Trophoblast cell (in vitro differentiated cells and primary cell): ENCODE measurements around the gene FAAH2.

Experiments used
- DNase-seq, 2 donors: peaks; one replicate each; pipeline ENCODE4 v3.0.0-alpha.2; 2016
- H2AFZ ChIP-seq: 2 replicates; pipeline ENCODE4 v1.6.1; 2013; ENCODE audit warnings: low read length, moderate library complexity, mild to moderate bottlenecking; ENCODE audit not compliant: insufficient read depth, poor library complexity
- H2AK5ac ChIP-seq: 2 replicates; pipeline ENCODE4 v1.6.1; 2013; ENCODE audit warnings: mild to moderate bottlenecking, low read length
- H2BK120ac ChIP-seq: 2 replicates; pipeline ENCODE4 v1.6.1; 2013; ENCODE audit warnings: low read length, mild to moderate bottlenecking, moderate library complexity; ENCODE audit not compliant: insufficient read depth, poor library complexity
- H2BK12ac ChIP-seq: 2 replicates; pipeline ENCODE4 v1.6.1; 2013; ENCODE audit warnings: mild to moderate bottlenecking, low read length, moderate library complexity
- H2BK5ac ChIP-seq: 2 replicates; pipeline ENCODE4 v1.6.1; 2013; ENCODE audit warnings: low read length, low read depth, moderate library complexity, mild to moderate bottlenecking; ENCODE audit not compliant: poor library complexity
- H3K14ac ChIP-seq: 2 replicates; pipeline ENCODE4 v1.6.1; 2013; ENCODE audit warnings: mild to moderate bottlenecking, low read length
- H3K18ac ChIP-seq: 2 replicates; pipeline ENCODE4 v1.6.1; 2013; ENCODE audit warnings: mild to moderate bottlenecking, low read length
- H3K23ac ChIP-seq: 2 replicates; pipeline ENCODE4 v1.6.1; 2013; ENCODE audit warnings: low read length
- H3K27ac ChIP-seq: 2 replicates; pipeline ENCODE4 v1.5.1; 2013; ENCODE audit warnings: low read depth, mild to moderate bottlenecking, inconsistent platforms, low read length, moderate library complexity
- H3K27me3 ChIP-seq: 2 replicates; pipeline ENCODE4 v1.6.1; 2013; ENCODE audit warnings: inconsistent platforms, mild to moderate bottlenecking, low read length, moderate library complexity; ENCODE audit not compliant: insufficient read depth
- H3K36me3 ChIP-seq, 2 experiments: 1 replicate in 1 of 2; 2 replicates in 1 of 2; pipeline ENCODE4 v1.6.1; 2013; ENCODE audit warnings: low read length in 2 of 2, mild to moderate bottlenecking in 2 of 2, moderate library complexity in 1 of 2; ENCODE audit not compliant: insufficient read depth in 2 of 2, control insufficient read depth in 1 of 2
- H3K4ac ChIP-seq: 2 replicates; pipeline ENCODE4 v1.6.1; 2013; ENCODE audit warnings: low read depth, mild to moderate bottlenecking, low read length, moderate library complexity
- H3K4me1 ChIP-seq, 2 experiments: 1 replicate in 1 of 2; 2 replicates in 1 of 2; pipeline ENCODE4 v1.6.1; 2013; ENCODE audit warnings: low read length in 2 of 2, mild to moderate bottlenecking in 2 of 2, moderate library complexity in 1 of 2; ENCODE audit not compliant: insufficient read depth in 2 of 2, control insufficient read depth in 1 of 2
- H3K4me2 ChIP-seq: 2 replicates; pipeline ENCODE4 v1.6.1; 2013; ENCODE audit warnings: inconsistent platforms, mild to moderate bottlenecking, low read length, moderate library complexity
- H3K4me3 ChIP-seq: 2 replicates; pipeline ENCODE4 v1.5.1; 2013; ENCODE audit warnings: mild to moderate bottlenecking, low read depth, low read length, inconsistent platforms
- H3K79me1 ChIP-seq: one replicate; pipeline ENCODE4 v1.6.1; 2013; ENCODE audit warnings: low read length
- H3K79me2 ChIP-seq: 2 replicates; pipeline ENCODE4 v1.6.1; 2013; ENCODE audit warnings: low read length, mild to moderate bottlenecking; ENCODE audit not compliant: control insufficient read depth, insufficient read depth, poor library complexity
- H3K9ac ChIP-seq: 2 replicates; pipeline ENCODE4 v1.6.1; 2013; ENCODE audit warnings: mild to moderate bottlenecking, low read length
- H3K9me3 ChIP-seq: 2 replicates; pipeline ENCODE4 v1.6.1; 2013; ENCODE audit warnings: low read depth, mild to moderate bottlenecking, control low read depth, inconsistent platforms, low read length; ENCODE audit not compliant: insufficient read depth
- H4K12ac ChIP-seq: 2 replicates; pipeline ENCODE4 v1.6.1; 2013; ENCODE audit warnings: low read depth, mild to moderate bottlenecking, low read length, moderate library complexity
- H4K8ac ChIP-seq: 2 replicates; pipeline ENCODE4 v1.6.1; 2013; ENCODE audit warnings: low read depth, mild to moderate bottlenecking, low read length, moderate library complexity
- H4K91ac ChIP-seq: one replicate; pipeline ENCODE4 v1.6.1; 2013; ENCODE audit warnings: low read depth, mild to moderate bottlenecking, low read length, moderate library complexity
- WGBS: extraction: QIAGEN DNeasy Blood & Tissue Kit; methylation state at CpG from one replicate; pipeline ENCODE4 v1.1.7; 2013; ENCODE audit warnings: missing lambda C conversion rate; ENCODE audit not compliant: insufficient read length, insufficient coverage; ENCODE audit errors: extremely low coverage; 5-methylcytosine and 5-hydroxymethylcytosine counted together

The FAAH2 gene

GRCh38 chrX:57266275-57266674, 20.2 kb upstream of the FAAH2 start:
- H3K36me3 ChIP-seq = no peaks in the 10 kb centered on the region
- WGBS = no CpG with 5 or more reads among the region's 3 CpGs
- no peak overlapping the region for H2BK12ac ChIP-seq
- H2BK120ac ChIP-seq = no peak overlapping the region
- H3K9ac ChIP-seq = no peak overlapping the region
- no peak overlapping the region for H3K27ac ChIP-seq
- no peak overlapping the region for H4K12ac ChIP-seq
- no peaks in the 10 kb centered on the region for H3K4me1 ChIP-seq
- H2BK5ac ChIP-seq = no peak overlapping the region
- H3K9me3 ChIP-seq = peaks cover 3% of the 10 kb centered on the region
- no peaks in the 10 kb centered on the region for H3K27me3 ChIP-seq
- H3K4me3 ChIP-seq = no peak overlapping the region
- no peak overlapping the region for H4K8ac ChIP-seq
- H3K4ac ChIP-seq = no peak overlapping the region
- no peak for DNase-seq
- no peak overlapping the region for H3K23ac ChIP-seq
- no peak overlapping the region for H3K14ac ChIP-seq
- no peak overlapping the region for H3K4me2 ChIP-seq
- H2AK5ac ChIP-seq = no peak overlapping the region
- no peak overlapping the region for H2AFZ ChIP-seq
- no peak overlapping the region for H4K91ac ChIP-seq
- no peaks in the 10 kb centered on the region for H3K79me1 ChIP-seq
- no peak overlapping the region for H3K18ac ChIP-seq
- H3K79me2 ChIP-seq = no peaks in the 10 kb centered on the region

- H3K4me1 ChIP-seq = no peaks in the 10 kb centered on the region
- H3K79me2 ChIP-seq = no peaks in the 10 kb centered on the region
- no peak overlapping the region for H2BK12ac ChIP-seq
- H3K36me3 ChIP-seq = no peaks in the 10 kb centered on the region
- H2AFZ ChIP-seq = no peak overlapping the region
- DNase-seq = no peak
- H3K79me1 ChIP-seq = no peaks in the 10 kb centered on the region
- no peak overlapping the region for H4K8ac ChIP-seq
- no peaks in the 10 kb centered on the region for H3K27me3 ChIP-seq
- H2BK5ac ChIP-seq = no peak overlapping the region
- H4K91ac ChIP-seq = no peak overlapping the region
- H3K27ac ChIP-seq = no peak overlapping the region
- no peak overlapping the region for H3K18ac ChIP-seq
- no peak overlapping the region for H3K14ac ChIP-seq
- H3K23ac ChIP-seq = no peak overlapping the region
- no peak overlapping the region for H3K9ac ChIP-seq
- no peak overlapping the region for H2BK120ac ChIP-seq
- H4K12ac ChIP-seq = no peak overlapping the region
- H2AK5ac ChIP-seq = no peak overlapping the region
- H3K9me3 ChIP-seq = peaks cover 3% of the 10 kb centered on the region
- no peak overlapping the region for H3K4me2 ChIP-seq
- WGBS = no CpG with 5 or more reads among the region's 2 CpGs
- no peak overlapping the region for H3K4me3 ChIP-seq
- no peak overlapping the region for H3K4ac ChIP-seq
These were observed 19.6 kb upstream of the FAAH2 start for GRCh38 chrX:57266871-57267270.

- Histone ChIP-seq H4K8ac (no peak overlapping the region), H4K12ac (no peak overlapping the region), H2BK5ac (no peak overlapping the region), H3K4ac (no peak overlapping the region), H3K4me3 (no peak overlapping the region), H3K23ac (no peak overlapping the region), H2BK12ac (no peak overlapping the region), H3K9me3 (peaks cover 3% of the 10 kb centered on the region), H4K91ac (no peak overlapping the region), H3K27ac (no peak overlapping the region), H3K79me2 (no peaks in the 10 kb centered on the region), H3K18ac (no peak overlapping the region), H2AK5ac (no peak overlapping the region), H3K9ac (no peak overlapping the region), H2BK120ac (no peak overlapping the region), H3K4me2 (no peak overlapping the region), H3K14ac (no peak overlapping the region), H2AFZ (no peak overlapping the region), H3K4me1 (no peaks in the 10 kb centered on the region), H3K79me1 (no peaks in the 10 kb centered on the region), H3K27me3 (no peaks in the 10 kb centered on the region), H3K36me3 (no peaks in the 10 kb centered on the region)
- whole genome bisulfite sequencing = no CpG with 5 or more reads among the region's 1 CpG
- DNase-seq = no peak
These were observed 19.2 kb upstream of the FAAH2 start for GRCh38 chrX:57267308-57267707.

- H3K79me1 ChIP-seq = no peaks in the 10 kb centered on the region
- no peak overlapping the region for H3K4ac ChIP-seq
- no peak overlapping the region for H3K4me2 ChIP-seq
- H2BK120ac ChIP-seq = no peak overlapping the region
- H2BK12ac ChIP-seq = no peak overlapping the region
- H2AK5ac ChIP-seq = no peak overlapping the region
- no peaks in the 10 kb centered on the region for H3K27me3 ChIP-seq
- H3K9ac ChIP-seq = no peak overlapping the region
- H3K36me3 ChIP-seq = no peaks in the 10 kb centered on the region
- H3K4me3 ChIP-seq = no peak overlapping the region
- no peak overlapping the region for H3K27ac ChIP-seq
- H2BK5ac ChIP-seq = no peak overlapping the region
- H4K91ac ChIP-seq = no peak overlapping the region
- DNase-seq = no peak
- H2AFZ ChIP-seq = no peak overlapping the region
- no peak overlapping the region for H3K23ac ChIP-seq
- H3K14ac ChIP-seq = no peak overlapping the region
- H3K18ac ChIP-seq = no peak overlapping the region
- no peak overlapping the region for H4K8ac ChIP-seq
- no peak overlapping the region for H4K12ac ChIP-seq
- no peaks in the 10 kb centered on the region for H3K4me1 ChIP-seq
- no peaks in the 10 kb centered on the region for H3K79me2 ChIP-seq
- WGBS = no CpG with 5 or more reads among the region's 3 CpGs
- H3K9me3 ChIP-seq = peaks cover 3% of the 10 kb centered on the region
These were observed 15.5 kb upstream of the FAAH2 start for GRCh38 chrX:57270980-57271379.
